ENCODE data around the gene SPEG.
A peak's percentile ranks its signal among the peaks of the same experiment; 100 is the strongest.

Gene SPEG

GRCh38 chr2:219530048-219530963, 95.7 kb downstream of the SPEG start:
- peak; percentile 67 to 72 for DNase-seq (ENCODE audit: low read depth in 2 of 2)

DNA sequence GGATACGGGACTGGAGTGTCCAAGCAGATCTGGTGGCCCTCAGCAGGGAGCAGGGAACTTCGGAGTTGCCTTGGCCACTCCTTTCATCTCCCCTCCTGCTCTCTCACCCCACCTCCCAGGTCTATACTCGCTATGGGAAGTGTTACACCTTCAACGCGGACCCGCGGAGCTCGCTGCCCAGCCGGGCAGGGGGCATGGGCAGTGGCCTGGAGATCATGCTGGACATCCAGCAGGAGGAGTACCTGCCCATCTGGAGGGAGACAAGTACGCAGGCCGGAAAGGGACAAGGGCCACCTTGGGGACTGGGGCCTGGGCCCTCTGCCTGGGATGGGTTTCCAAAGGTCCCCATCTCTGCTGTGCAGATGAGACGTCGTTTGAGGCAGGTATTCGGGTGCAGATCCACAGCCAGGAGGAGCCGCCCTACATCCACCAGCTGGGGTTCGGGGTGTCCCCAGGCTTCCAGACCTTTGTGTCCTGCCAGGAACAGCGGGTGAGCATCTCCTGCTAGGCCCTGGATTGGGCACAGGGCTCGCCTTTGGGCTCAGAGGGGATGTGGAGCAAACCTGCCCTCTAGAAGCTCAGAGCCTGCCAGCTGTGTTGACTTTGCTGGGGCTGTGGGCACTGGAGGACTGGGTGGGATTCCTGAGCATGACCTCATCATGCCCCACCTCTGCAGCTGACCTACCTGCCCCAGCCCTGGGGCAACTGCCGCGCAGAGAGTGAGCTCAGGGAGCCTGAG, 97.2 kb downstream of the SPEG start:
- no peak for DNase-seq (ENCODE audit: low read depth in 2 of 2)

DNA sequence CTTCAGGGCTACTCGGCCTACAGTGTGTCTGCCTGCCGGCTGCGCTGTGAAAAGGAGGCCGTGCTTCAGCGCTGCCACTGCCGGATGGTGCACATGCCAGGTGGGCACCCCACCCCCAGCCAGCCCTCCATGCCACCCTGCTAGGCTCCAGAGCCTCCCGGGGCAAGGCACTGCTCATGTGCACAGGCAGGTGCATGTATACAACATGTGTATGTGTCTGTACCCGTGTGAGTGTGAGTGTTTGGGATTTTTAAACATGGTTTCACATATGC, 97.7 kb downstream of the SPEG start:
- no peak for DNase-seq (ENCODE audit: low read depth in 2 of 2)

GRCh38 chr2:219533930-219534661, 99.5 kb downstream of the SPEG start:
- no peak for DNase-seq (ENCODE audit: low read depth in 2 of 2)

GRCh38 chr2:219536425-219536824, 101.8 kb downstream of the SPEG start:
- DNase-seq (ENCODE audit: low read depth in 2 of 2) = no peak

GRCh38 chr2:219536967-219537366, 102.3 kb downstream of the SPEG start:
- DNase-seq (ENCODE audit: low read depth in 2 of 2) = no peak

- DNase-seq (ENCODE audit: low read depth in 2 of 2) = no peak
Measured at GRCh38 chr2:219537657-219538488, 103.2 kb downstream of the SPEG start.

DNA sequence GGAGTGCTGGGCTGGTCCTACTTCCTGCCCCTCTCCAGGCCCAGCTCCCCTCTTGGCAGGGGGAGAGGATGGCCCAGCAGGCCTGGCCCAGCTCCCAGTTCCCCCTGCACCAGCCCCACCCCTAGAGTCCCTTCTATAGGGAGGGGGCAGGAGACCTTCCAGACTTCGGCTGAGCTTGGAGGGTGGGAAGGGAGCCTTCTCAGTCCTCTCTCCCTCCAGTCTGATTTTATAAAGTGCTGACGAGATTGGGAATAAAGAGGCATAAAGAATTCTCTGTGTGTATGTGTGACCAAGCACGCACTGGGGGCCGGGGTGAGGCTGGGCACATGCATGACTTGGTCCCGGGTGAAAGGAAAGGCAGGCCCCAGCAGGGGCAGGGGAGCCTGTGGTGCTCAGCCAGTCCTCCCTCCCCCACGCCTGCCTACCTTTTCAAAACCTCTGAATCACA, 103.9 kb downstream of the SPEG start:
- no peak for DNase-seq (ENCODE audit: low read depth in 2 of 2)

GRCh38 chr2:219538956-219539788, 104.5 kb downstream of the SPEG start:
- DNase-seq (ENCODE audit: low read depth in 2 of 2) = no peak

DNA sequence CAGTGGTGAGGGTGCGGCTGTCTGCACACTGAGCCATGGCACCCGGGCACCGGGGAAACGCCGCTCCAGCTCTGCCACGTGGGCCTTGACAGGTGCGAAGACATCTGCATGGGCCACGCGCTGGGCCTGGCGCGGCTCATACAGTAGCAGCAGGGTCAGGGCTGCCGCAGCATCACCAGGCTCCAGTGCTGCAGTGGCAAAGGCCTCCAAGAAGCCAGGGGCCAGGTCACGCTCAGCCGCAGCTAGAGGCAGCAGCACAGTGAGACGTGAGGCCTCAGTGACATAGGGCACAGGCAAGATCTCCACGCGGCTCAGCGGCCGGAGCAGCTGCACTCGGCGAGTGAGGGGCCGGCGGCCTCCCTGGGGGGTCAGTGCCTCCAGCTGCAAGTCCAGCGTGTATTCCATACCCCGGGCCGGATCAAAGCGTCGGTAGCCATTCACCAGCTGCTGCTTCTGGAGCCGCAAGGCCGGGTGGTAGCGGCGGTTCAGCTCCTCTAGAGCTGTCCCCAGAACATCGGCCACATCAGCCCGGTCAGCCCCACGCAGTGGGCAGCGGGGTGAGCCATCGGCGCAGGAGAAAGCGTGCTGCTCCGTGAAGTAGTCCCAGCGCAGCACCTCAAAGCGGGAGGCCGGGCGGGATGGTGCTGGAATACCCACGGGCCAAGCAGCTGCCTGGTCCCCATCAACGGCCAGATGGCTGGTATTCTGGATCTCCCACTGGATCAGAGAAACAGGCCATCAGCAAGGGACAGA, 105.5 kb downstream of the SPEG start:
- DNase-seq (ENCODE audit: low read depth in 2 of 2) = no peak

DNA sequence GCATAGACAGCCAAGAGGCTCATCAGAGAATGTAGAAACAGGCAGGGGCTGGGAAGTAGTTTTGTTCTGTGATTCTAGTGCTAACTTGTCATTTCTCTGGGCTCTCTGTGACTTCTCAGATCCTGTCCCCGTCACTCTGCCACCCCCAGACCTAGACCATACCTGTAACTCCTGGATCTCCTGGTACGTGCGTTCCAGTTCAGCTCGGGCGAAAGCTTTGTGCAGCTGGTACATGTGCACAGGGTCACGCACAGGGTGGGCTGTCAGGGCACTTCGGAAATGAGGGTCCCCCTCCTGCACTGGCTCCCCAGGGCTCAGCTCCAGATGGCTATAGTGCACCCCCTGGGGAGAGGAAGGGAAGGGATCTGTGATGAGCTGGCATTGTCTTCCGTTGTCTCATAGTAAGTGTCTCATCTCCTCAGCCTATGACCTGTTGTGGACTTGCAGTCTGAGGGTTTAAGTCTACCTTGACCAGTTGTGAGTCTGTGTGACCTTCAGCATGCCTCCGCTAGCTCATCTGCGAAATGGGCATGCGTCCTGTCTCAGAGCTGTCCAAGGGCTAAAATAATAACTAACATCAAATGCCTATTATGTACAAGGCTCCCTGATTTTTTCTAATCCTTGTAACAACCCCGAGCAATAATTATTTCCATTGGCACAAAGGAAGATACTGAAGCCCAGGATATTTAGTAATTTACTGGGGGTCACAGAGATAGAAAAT, 106.3 kb downstream of the SPEG start:
- no peak for DNase-seq (ENCODE audit: low read depth in 2 of 2)

DNA sequence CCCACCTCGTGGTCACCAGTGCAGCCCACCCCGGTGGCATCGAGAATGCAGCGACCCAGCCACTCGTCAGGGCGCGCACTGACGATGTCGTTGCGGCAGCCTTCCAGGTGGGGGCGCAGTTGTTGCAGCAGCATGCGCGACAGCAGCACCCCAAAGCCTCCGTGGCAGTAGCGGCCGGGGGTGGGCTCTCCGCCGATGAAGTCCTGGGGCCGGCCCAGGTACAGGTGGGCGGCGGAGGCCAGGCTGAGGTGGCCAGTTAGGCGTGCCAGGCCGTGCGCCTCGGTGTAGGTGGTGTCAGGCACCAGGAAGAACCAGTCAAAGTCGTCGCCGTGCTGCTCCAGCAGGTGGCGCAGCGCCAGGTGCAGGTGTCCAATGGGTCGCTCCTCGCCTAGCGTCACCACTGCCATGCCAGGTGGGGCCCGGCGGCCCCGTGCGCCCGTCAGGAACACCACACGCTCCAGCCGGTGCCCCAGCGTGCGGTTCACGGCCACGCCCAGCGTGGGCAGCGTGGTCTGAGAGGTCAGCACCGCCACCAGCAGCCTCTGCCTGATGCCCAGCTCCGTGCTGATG, 107.1 kb downstream of the SPEG start:
- DNase-seq (ENCODE audit: low read depth in 2 of 2) = peak; percentile 64 to 71

- DNase-seq (ENCODE audit: low read depth in 2 of 2) = no peak
Measured at GRCh38 chr2:219542931-219543595, 108.4 kb downstream of the SPEG start.

- peak; percentile 77 to 84 for DNase-seq (ENCODE audit: low read depth in 2 of 2)
Measured at GRCh38 chr2:219543596-219544358, 109.1 kb downstream of the SPEG start, which contains the start of the genes CHPF and TMEM198. Gene CHPF (minus strand): TSS chr2:219543809. CDS start chr2:219543538, 271 bp downstream. Gene TMEM198 (plus strand): TSS chr2:219544028. CDS start chr2:219544728, 700 bp downstream.

DNA sequence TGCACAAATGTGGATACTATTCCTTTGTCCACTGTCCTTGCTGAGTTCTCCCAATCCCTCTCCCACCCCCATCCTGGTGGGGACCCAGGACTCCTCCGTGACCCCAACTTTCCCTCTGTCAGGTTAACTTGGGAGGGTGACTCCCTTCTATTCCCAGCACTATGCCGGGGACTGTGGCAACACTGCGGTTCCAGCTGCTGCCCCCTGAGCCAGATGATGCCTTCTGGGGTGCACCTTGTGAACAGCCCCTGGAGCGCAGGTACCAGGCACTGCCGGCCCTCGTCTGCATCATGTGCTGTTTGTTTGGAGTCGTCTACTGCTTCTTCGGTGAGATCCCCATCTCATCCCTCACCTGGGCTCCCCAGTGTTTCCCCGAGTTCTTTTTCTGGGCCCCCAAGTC, 109.9 kb downstream of the SPEG start:
- DNase-seq (ENCODE audit: low read depth in 2 of 2) = no peak

GRCh38 chr2:219545295-219545942, 110.8 kb downstream of the SPEG start:
- DNase-seq (ENCODE audit: low read depth in 2 of 2) = no peak

DNA sequence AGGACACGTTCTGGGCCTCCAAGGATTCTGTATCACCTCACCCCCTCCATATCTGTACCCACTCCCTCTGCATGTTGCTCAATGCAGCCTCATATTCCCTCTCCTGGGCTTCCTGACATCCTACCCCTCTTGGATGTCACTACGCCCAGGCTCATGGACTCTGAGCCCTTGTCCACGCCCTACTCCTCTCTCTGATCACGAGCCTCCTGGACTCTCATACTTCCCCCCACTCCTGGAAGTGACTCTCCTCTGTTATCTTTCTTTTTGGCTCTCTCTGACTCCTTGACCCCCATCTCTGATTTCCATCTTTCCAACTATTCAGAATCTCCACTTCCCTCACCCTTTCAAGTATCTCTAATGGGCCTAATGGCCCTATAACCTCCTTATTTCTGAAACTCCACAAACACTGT, 111.3 kb downstream of the SPEG start:
- DNase-seq (ENCODE audit: low read depth in 2 of 2) = no peak

All from stimulated activated CD4-positive, alpha-beta T cell treated with anti-CD3 and anti-CD28 coated beads, Interleukin-1b, Interleukin-23, amount 100 ng/mL, for 1 hour (primary cell).